ENCODE measurements around the gene ATG9B. TPM values are rescaled to one million over a fixed set of nuclear protein-coding genes. Genes with fewer than 3 reads are reported as not detected.

ATG9B gene
- total and polyA plus RNA-seq, 2 of the 13 experiments (the other 11 are each of a cell fraction or from before 2014, with no cell fraction given), result 0.24 TPM; not detected in 1

DNA sequence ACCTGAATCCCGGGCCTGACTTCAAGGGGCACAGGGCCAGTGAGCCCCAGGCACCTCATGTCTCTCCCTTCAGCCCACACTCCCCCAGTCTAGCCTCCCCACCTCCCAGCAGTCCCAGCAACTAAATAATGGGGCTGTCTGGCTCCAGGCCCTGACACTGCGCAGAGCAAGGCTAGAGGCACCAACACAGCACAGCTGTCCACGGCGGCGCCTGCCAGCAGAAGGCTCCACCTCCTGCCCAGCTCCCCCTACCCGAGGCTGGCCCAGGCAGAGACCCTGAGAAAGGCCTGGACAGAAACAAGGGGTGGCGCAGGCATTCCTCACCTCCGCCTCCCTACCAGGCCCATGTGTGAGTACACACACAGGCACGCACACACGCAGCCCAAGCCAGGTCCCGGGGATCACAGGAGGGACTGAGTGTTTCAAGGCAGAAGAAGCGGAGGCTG, 52.2 kb downstream of the ATG9B start:
- Histone ChIP-seq H3K4me1 (ENCODE audit: insufficient read depth, low read length) (peaks cover 24% of the 10 kb centered on the region), H3K9ac (ENCODE audit: insufficient read depth, low read depth, low read length) (no peak overlapping the region), H3K79me2 (ENCODE audit: insufficient read depth, low read length) (no peaks in the 10 kb centered on the region), H2AFZ (ENCODE audit: low read length) (no peak overlapping the region), H4K20me1 (ENCODE audit: insufficient read depth, low read length) (peaks cover 5% of the 10 kb centered on the region; the same call in 1 of the 2 replicates), H3K9me3 (ENCODE audit: low read length) (no peaks in the 10 kb centered on the region), H3K27me3 (ENCODE audit: control insufficient read depth in 1 of 2, insufficient read depth in 2 of 2, low read length in 2 of 2) (peaks cover 25 to 92% of the 10 kb centered on the region in 2 experiments), H3K36me3 (replicated peaks in 1 of 2; ENCODE audit: control insufficient read depth in 1 of 2, insufficient read depth in 2 of 2, low read length in 2 of 2) (no peaks in the 10 kb centered on the region), H3K4me3 (replicated peaks in 1 of 3; ENCODE audit: insufficient read depth in 1 of 3, low read depth in 2 of 3, low read length in 3 of 3) (no peak overlapping the region), H3K4me2 (ENCODE audit: low read depth, low read length) (no peak overlapping the region), H3K27ac (ENCODE audit: extremely low read length, insufficient read depth, low read length) (no peak overlapping the region)
- ChIA-PET POLR2A (no interaction called here), CTCF (ENCODE audit: low intra/inter-chr PET ratio, low total read pairs) (no interaction called here)
- DNase-seq (ENCODE audit: low spot score), result no peak
- intact Hi-C loops (cut with micrococcal nuclease; ENCODE audit: unreplicated experiment), result no loop called here
- no TSS peak for BruUV-seq (replicated peaks)
- TF ChIP-seq ZNF547 (CRISPR knock-in tag; IDR thresholded peaks at IDR 0.05) (no peak), ZNF816 (CRISPR knock-in tag; IDR thresholded peaks at IDR 0.05; ENCODE audit: borderline replicate concordance) (no peak), ISL2 (CRISPR knock-in tag; IDR thresholded peaks at IDR 0.05) (no peak), JDP2 (CRISPR knock-in tag; IDR thresholded peaks at IDR 0.05; ENCODE audit: borderline replicate concordance) (no peak), ZNF781 (CRISPR knock-in tag; IDR thresholded peaks at IDR 0.05; ENCODE audit: borderline replicate concordance, not compliant biosample characterization) (no peak), ZNF326 (CRISPR knock-in tag; IDR thresholded peaks at IDR 0.05; ENCODE audit: borderline replicate concordance) (no peak), CBFB (CRISPR knock-in tag; IDR thresholded peaks at IDR 0.05) (no peak), POLR2AphosphoS5 (IDR thresholded peaks at IDR 0.05; ENCODE audit: low read depth, low read length) (no peak), RBM39 (IDR thresholded peaks at IDR 0.05; ENCODE audit: low read depth, low read length, poor library complexity, severe bottlenecking) (no peak), IRF2 (CRISPR knock-in tag; IDR thresholded peaks at IDR 0.05) (no peak), ZBTB7B (CRISPR knock-in tag; IDR thresholded peaks at IDR 0.05) (no peak), ZNF317 (CRISPR knock-in tag; IDR thresholded peaks at IDR 0.05) (no peak), HDAC2 (CRISPR knock-in tag; IDR thresholded peaks at IDR 0.05) (no peak)
- TF ChIP-seq, protein P1, sequence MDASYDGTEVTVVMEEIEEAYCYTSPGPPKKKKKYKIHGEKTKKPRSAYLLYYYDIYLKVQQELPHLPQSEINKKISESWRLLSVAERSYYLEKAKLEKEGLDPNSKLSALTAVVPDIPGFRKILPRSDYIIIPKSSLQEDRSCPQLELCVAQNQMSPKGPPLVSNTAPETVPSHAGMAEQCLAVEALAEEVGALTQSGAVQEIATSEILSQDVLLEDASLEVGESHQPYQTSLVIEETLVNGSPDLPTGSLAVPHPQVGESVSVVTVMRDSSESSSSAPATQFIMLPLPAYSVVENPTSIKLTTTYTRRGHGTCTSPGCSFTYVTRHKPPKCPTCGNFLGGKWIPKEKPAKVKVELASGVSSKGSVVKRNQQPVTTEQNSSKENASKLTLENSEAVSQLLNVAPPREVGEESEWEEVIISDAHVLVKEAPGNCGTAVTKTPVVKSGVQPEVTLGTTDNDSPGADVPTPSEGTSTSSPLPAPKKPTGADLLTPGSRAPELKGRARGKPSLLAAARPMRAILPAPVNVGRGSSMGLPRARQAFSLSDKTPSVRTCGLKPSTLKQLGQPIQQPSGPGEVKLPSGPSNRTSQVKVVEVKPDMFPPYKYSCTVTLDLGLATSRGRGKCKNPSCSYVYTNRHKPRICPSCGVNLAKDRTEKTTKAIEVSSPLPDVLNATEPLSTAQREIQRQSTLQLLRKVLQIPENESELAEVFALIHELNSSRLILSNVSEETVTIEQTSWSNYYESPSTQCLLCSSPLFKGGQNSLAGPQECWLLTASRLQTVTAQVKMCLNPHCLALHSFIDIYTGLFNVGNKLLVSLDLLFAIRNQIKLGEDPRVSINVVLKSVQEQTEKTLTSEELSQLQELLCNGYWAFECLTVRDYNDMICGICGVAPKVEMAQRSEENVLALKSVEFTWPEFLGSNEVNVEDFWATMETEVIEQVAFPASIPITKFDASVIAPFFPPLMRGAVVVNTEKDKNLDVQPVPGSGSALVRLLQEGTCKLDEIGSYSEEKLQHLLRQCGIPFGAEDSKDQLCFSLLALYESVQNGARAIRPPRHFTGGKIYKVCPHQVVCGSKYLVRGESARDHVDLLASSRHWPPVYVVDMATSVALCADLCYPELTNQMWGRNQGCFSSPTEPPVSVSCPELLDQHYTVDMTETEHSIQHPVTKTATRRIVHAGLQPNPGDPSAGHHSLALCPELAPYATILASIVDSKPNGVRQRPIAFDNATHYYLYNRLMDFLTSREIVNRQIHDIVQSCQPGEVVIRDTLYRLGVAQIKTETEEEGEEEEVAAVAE (CRISPR knock-in tag; IDR thresholded peaks at IDR 0.05; ENCODE audit: borderline replicate concordance), result no peak
- TF ChIP-seq, protein P2, sequence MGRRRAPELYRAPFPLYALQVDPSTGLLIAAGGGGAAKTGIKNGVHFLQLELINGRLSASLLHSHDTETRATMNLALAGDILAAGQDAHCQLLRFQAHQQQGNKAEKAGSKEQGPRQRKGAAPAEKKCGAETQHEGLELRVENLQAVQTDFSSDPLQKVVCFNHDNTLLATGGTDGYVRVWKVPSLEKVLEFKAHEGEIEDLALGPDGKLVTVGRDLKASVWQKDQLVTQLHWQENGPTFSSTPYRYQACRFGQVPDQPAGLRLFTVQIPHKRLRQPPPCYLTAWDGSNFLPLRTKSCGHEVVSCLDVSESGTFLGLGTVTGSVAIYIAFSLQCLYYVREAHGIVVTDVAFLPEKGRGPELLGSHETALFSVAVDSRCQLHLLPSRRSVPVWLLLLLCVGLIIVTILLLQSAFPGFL (CRISPR knock-in tag; IDR thresholded peaks at IDR 0.05), result no peak
- 27% methylated on average over 6 of the region's 12 CpGs for WGBS (ENCODE audit: low lambda C conversion rate)
- FAIRE-seq, result no peak
- in situ Hi-C loops (cut with HindIII; ENCODE audit: extremely low pct_ligation_motif_present, low pct_unique_long_range_greater_than_20kb), result no loop called here
- peak; percentile 11; the same call in 2 of the 3 replicates for ATAC-seq
